HG02571 (cell line): ENCODE data around the gene CORO2B.
"Not testable (repeated sequence)": the region's sequence is repeated elsewhere in the genome, so short reads cannot be mapped to it uniquely, and the experiment has no call there.

Experiments
- ATAC-seq: cut with Tn5 transposase; IDR thresholded peaks from one replicate; pipeline ENCODE4 v1.9.1; 2021; ENCODE audit warnings: mild to moderate bottlenecking, moderate library complexity; ENCODE audit not compliant: unreplicated experiment

Gene CORO2B

GRCh38 chr15:68604840-68605478 is 26.2 kb downstream of the CORO2B start:
- not testable (repeated sequence) for ATAC-seq

GRCh38 chr15:68606375-68606774 is 27.6 kb downstream of the CORO2B start:
- ATAC-seq = no peak

GRCh38 chr15:68608206-68608843 is 29.5 kb downstream of the CORO2B start:
- ATAC-seq = no peak

- ATAC-seq = no peak
Observed at GRCh38 chr15:68608844-68609232, 30.0 kb downstream of the CORO2B start.

- no peak for ATAC-seq
Observed at GRCh38 chr15:68609629-68610028, 30.8 kb downstream of the CORO2B start.

GRCh38 chr15:68610825-68611224 is 32.0 kb downstream of the CORO2B start:
- no peak for ATAC-seq

- no peak for ATAC-seq
Observed at GRCh38 chr15:68612503-68612902, 33.7 kb downstream of the CORO2B start.

- no peak for ATAC-seq
Observed at GRCh38 chr15:68612979-68613740, 34.4 kb downstream of the CORO2B start.

- no peak for ATAC-seq
Observed at GRCh38 chr15:68614286-68615035, 35.7 kb downstream of the CORO2B start.

- no peak for ATAC-seq
Observed at GRCh38 chr15:68615301-68615700, 36.5 kb downstream of the CORO2B start.

- no peak for ATAC-seq
Observed at GRCh38 chr15:68615811-68616210, 37.0 kb downstream of the CORO2B start.

- no peak for ATAC-seq
Observed at GRCh38 chr15:68616397-68616796, 37.6 kb downstream of the CORO2B start.

GRCh38 chr15:68617001-68617400 is 38.2 kb downstream of the CORO2B start:
- ATAC-seq = no peak

- no peak for ATAC-seq
Observed at GRCh38 chr15:68617777-68618176, 39.0 kb downstream of the CORO2B start.

GRCh38 chr15:68618394-68618793 is 39.6 kb downstream of the CORO2B start:
- no peak for ATAC-seq

- no peak for ATAC-seq
Observed at GRCh38 chr15:68618908-68619698, 40.3 kb downstream of the CORO2B start.

- no peak for ATAC-seq
Observed at GRCh38 chr15:68620721-68621527, 42.1 kb downstream of the CORO2B start.

GRCh38 chr15:68621535-68621934 is 42.7 kb downstream of the CORO2B start:
- ATAC-seq = no peak

GRCh38 chr15:68623301-68623892 is 44.6 kb downstream of the CORO2B start:
- no peak for ATAC-seq
